ENCODE measurements around the gene HMG20B. TPM values are rescaled to one million over a fixed set of nuclear protein-coding genes. Genes with fewer than 3 reads are reported as not detected.
A peak's percentile ranks its signal among the peaks of the same experiment; 100 is the strongest.

Gene HMG20B
- total and polyA plus RNA-seq, 2 of the 8 experiments (the other 6 are each of a cell fraction or from before 2014, with no cell fraction given), result 42.9 to 74.2 TPM

DNA sequence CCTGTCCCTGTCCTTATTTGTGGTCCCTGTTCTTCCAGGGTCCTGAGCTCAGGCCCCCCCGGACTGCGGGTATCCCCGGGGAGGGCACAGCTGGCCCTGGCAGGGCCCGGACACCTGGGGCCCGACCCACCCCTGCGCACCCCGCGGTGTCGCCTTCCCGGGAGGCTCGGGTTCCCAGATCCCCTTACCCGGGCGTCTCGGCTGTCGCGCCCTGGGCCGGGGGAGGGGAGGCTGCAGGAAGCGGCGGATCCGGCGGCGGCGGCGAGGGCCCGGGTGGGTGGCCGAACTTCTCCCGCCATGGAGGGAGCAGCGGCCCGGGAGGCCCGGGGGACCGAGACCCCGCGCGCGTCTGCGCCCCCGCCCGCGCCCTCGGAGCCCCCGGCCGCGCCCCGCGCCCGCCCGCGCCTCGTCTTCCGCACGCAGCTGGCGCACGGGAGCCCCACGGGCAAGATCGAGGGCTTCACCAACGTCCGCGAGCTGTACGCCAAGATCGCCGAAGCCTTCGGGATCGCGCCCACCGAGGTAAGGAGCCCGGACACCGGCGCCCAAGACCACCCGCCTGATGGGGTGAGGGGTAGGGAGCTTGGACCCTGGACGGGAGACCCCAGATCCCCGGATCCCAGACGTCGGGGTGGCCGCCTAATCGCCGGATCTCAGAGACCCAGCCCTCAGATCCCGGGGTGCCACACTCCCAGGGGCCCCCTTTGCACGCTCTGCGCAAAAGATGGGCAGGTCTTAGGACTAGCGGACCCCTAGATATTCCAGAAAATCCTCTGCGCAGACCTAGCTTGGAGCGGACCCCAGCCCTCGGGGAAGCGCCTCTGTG lies 12.8 kb downstream of the HMG20B start, which contains the start of gene GIPC3 (continued):
- TF ChIP-seq KDM4A (IDR thresholded peaks at IDR 0.05; ENCODE audit: low read depth, low read length, severe bottlenecking) (peak; percentile 62), TCF12 (IDR thresholded peaks at IDR 0.05; ENCODE audit: low read depth, low read length) (no peak), SAP30 (IDR thresholded peaks at IDR 0.05; ENCODE audit: insufficient read depth, insufficient replicate concordance, low read length) (no peak), EZH2 (IDR thresholded peaks at IDR 0.05; ENCODE audit: low read depth, low read length, severe bottlenecking) (peak; percentile 33), RXRA (IDR thresholded peaks at IDR 0.05; ENCODE audit: insufficient read depth, low read depth, low read length) (no peak), TEAD4 (IDR thresholded peaks at IDR 0.05; ENCODE audit: low read depth, low read length) (no peak)
